Measurements from ENCODE around the gene GADD45GIP1.
A peak's percentile ranks its signal among the peaks of the same experiment; 100 is the strongest.
"Not testable (repeated sequence)": the region's sequence is repeated elsewhere in the genome, so short reads cannot be mapped to it uniquely, and the experiment has no call there.

The GADD45GIP1 gene

DNA sequence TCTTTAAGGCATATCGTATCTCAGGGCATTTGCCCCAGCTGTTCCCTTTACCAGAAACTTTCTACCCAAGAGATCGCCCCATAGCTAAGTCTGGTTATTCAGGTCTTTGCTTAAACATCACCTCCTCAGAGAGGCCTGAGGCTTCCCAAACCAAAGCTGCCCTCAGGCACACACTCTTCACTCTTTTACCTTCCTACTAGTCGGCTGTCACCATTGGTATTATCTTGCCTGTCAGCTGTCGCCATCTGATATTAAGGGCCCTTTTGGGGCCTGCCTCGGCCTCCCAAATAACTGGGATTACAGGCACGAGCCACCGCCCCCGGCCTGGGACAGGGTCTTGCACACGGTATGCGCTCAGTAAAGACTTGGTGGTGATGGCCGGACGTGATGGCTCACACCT lies 1.0 kb downstream of the GADD45GIP1 start:
- no peak for DNase-seq

DNA sequence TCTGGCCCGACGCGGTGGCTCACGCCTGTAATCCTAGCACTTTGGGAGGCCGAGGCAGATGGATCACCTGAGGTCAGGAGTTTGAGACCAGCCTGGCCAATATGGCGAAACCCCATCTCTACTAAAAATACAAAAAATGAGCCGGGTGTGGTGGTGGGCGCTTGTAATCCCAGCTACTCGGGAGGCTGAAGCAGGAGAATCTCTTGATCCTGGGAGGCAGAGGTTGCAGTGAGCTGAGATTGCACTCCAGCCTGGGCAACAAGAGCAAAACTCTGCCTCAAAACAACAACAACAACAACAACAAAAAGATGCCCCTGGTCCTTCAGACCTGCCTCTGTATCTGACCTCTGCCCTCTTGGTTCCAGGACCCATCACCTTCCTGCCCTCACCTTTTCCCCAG lies 1.4 kb downstream of the GADD45GIP1 start:
- DNase-seq, result not testable (repeated sequence)

DNA sequence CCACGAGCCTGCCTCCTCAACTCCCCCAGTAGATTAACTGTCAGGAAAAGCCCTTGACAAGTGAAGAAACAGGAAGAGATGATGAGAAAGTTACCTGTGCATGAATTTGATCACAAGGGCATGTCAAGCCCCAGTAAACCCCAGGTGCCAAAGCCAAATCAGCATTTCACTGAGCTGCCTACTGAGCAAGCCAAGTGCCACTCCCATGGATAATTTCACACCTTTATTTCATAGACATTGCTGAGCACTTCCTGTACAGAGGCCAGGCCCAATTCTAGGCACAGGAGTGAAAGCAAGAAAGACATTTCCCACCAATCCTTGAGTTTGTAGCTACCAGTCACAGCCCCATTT lies 2.4 kb downstream of the GADD45GIP1 start:
- DNase-seq, result no peak

DNA sequence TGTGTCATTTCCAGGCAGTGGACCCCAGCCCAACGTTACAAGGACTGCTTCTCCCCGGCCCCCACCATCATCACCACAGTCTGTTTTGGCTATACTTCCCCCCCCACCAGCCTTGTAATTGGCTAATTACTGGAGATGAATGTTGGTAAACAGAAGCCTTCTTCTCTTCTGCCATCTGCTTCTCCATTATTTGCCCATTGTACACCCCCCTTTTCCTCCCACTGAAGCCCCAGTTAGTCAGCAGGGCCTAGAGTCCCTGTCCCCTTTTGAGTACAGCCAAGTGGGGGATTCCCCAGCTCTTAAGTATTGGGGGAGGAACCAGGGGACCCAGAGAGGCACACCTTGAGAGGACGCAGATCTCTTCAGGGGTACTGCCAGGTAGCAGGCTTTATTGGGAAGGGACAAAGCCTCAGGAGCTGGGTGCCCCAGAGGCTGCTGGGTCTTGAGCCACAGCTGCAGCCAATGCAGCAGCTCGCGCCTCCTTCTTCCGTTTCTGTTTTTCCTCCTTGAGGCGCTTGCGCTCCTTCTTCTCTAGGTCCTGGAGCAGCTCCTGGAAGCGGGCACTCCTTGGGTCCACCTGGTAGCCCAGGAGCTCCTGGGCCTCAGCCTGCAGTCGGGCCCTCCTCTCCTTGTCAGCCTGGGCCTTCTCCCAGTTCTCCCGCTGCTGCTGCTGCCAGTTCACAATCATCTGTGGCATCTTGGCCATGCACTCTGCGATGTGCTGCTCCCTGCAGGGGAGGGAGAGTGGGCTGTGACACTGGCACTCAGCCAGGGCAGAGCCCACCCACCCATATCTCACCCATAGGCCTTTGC lies 3.0 kb downstream of the GADD45GIP1 start:
- no peak for DNase-seq

- DNase-seq, result no peak
These were observed 3.8 kb downstream of the GADD45GIP1 start for GRCh38 chr19:12953138-12953798.

DNA sequence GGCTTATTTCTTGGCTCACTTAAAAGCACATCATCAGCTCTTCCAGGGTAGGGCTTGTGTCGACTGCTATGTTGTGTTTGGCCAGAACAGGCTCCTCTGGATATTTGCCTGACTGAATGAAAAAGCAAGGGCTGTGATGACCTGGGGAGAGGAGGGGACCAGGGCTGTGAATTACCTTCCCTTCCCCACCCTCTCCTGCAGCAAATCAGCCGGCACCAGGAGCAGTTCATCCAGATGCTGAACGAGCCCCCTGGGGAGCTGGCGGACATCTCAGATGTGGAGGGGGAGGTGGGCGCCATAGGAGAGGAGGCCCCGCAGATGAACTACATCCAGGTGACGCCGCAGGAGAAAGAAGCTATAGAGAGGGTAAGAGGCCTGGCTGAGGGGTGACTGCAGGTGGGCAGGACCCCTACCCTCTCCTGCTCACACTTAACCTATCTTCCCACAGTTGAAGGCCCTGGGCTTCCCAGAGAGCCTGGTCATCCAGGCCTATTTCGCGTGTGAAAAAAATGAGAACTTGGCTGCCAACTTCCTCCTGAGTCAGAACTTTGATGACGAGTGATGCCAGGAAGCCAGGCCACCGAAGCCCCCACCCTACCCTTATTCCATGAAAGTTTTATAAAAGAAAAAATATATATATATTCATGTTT lies 4.4 kb downstream of the GADD45GIP1 start:
- DNase-seq, result no peak

- DNase-seq, result not testable (repeated sequence)
These were observed 5.0 kb downstream of the GADD45GIP1 start for GRCh38 chr19:12952050-12952449.

DNA sequence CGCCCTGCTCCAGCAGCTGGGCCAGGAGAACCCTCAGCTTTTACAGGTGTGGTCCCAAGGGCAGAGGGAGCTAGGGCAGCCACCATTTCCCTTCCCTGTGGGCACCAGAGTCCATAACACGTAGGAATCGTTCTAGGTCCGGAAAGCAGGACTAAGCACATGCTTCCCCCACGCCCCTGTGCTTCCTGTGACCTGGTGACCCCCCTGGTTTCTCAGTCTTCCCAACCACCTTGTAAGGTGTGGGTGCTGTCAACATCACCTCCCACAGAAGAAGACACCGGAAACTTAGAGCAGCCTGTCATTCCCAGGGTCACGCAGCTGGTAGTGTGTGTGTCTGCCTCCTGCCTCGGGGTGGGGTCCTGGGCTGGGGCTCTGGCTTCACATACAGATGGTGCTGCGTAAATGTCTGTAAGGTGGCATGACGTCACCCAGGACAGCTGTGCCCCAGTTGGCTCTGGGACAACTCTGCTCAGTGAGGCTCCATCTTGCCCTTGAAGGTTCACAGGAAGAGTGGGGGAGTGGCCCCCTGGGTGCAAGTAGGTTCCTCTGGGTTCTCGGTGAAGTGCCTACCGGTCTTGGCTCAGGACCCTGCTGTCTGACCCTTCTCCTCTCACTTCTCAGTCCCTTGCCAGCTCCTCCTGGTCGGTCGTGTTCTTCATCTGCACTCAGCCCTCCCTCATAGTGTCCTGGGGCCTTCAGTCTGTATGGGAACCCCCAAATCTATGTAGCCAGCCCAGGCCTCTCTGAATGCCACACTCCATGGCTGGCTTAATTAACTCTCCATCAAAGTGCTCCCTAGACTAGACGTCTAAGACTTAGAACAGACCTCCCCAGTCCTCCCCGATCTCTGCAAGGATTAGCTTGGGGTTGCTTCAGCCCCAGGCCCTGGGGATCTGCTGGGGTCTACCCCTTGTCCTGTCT lies 7.4 kb downstream of the GADD45GIP1 start:
- no peak for DNase-seq

DNA sequence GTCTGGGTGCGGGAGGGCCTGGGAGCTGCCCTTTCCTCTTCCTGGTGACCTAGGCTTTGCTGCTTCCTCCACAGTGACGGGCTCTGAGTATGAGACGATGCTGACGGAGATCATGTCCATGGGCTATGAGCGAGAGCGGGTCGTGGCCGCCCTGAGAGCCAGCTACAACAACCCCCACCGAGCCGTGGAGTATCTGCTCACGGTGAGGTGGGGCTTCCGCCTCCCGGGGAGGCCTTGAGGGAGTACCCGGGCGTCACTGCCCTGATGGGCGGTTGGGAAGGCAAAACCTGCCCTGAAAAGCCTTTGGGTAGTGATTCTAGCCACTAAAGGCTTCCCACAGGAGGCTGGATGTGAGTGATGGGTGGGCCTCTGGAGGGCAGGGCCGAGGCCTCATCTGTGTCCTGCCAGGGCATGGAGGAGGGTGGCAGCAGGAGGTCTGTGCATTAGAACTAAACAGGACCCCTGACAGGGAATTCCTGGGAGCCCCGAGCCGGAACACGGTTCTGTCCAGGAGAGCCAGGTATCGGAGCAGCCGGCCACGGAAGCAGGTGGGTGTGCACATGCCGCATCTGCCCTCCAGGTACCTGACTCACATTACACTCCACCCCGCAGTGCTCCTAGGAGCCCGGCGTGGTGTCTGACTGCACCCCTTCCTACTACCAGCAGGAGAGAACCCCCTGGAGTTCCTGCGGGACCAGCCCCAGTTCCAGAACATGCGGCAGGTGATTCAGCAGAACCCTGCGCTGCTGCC lies 8.2 kb downstream of the GADD45GIP1 start:
- DNase-seq, result no peak

- no peak for DNase-seq
These were observed 9.1 kb downstream of the GADD45GIP1 start for GRCh38 chr19:12947702-12948611.

DNA sequence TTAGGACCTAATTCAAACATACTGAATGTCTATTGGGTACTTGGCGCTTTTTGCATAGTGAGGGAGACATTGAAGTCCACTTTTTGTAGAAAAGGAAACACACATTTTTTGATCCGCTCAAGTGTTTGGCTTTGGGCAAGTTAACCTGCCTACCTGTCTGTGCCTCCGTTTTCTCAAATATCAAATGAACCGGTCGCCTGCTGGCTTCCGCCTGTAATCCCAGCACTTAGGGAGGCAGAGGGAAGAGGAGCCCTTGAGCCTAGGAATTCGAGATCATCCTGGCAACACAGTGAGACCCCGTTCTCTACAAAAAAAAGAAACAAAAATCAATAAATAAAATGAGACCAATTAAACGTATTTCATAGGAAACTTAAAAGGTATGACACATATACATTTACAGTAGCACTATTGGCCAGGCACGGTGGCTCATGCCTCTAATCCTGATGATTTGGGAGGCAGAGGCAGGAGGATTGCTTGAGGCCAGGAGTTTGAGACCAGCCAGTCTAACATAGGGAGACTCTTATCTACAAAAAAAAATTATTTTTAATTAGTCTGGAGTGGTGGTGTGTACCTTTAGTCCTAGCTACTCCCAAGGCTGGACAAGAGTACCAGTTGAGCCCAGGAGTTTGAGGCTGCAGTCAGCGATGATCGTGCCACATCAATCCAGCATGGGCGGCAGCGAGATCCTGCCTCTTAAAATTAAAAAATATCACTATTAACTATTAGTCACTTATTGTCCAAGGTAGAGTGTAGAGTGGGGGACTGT lies 10.1 kb downstream of the GADD45GIP1 start:
- DNase-seq, result no peak

GRCh38 chr19:12946092-12946721 lies 10.8 kb downstream of the GADD45GIP1 start:
- DNase-seq, result peak; percentile 34

GRCh38 chr19:12945479-12946091 lies 11.4 kb downstream of the GADD45GIP1 start, which contains the start of gene RAD23A:
TSS of gene RAD23A (plus strand) at chr19:12945862. CDS start at chr19:12945949, 87 bp downstream.
- DNase-seq, result peak; percentile 97

GRCh38 chr19:12944104-12944674 lies 12.8 kb downstream of the GADD45GIP1 start:
- no peak for DNase-seq

GRCh38 chr19:12943437-12944044 lies 13.5 kb downstream of the GADD45GIP1 start:
- DNase-seq, result no peak

- no peak for DNase-seq
These were observed 16.1 kb downstream of the GADD45GIP1 start for GRCh38 chr19:12940897-12941296.

GRCh38 chr19:12939975-12940423 lies 17.0 kb downstream of the GADD45GIP1 start:
- no peak for DNase-seq

Data from activated CD4-positive, alpha-beta T cell treated with anti-CD3 and anti-CD28 coated beads for 1 hour (primary cell).